H1 (cell line): ENCODE measurements around the gene IGFBP1. TPM values are rescaled to one million over a fixed set of nuclear protein-coding genes. Genes with fewer than 3 reads are reported as not detected.

Experiments
- CTCF ChIA-PET: fragments of 300-600 bp; sonication (Branson Sonifier 250); formaldehyde crosslinking; loops from one replicate; lab custom pipeline; 2021; ENCODE audit not compliant: partially characterized antibody; lab: Charles Lee
- POLR2A ChIA-PET: fragments of 300-600 bp; sonication (Branson Sonifier 250); formaldehyde crosslinking; loops from one replicate; lab custom pipeline; 2021; ENCODE audit warnings: inconsistent platforms; ENCODE audit not compliant: partially characterized antibody; lab: Charles Lee
- DNase-seq, 2 experiments: peaks; one replicate each; pipeline versions ENCODE4 v3.0.0 to v3.0.0-alpha.2; 2010 to 2022; ENCODE audit warnings: low spot score in 2 of 2, low read depth in 1 of 2, mixed read lengths in 1 of 2
- FAIRE-seq: peaks from 2 replicates; lab custom pipeline; 2011; peaks lifted over from hg19 to GRCh38; lab: Jason Lieb, UNC
- H2AFZ ChIP-seq: 2 replicates; pipeline ENCODE4 v1.8.1; 2012; ENCODE audit warnings: low read length, inconsistent platforms
- H2AK5ac ChIP-seq: 2 replicates; pipeline ENCODE4 v1.6.1; 2013; ENCODE audit warnings: low read depth, low read length
- H2BK120ac ChIP-seq: replicated peaks from 2 replicates; pipeline ENCODE3; 2013; ENCODE audit warnings: low read depth, low read length, inconsistent platforms
- H2BK12ac ChIP-seq: 2 replicates; pipeline ENCODE4 v1.6.1; 2013; ENCODE audit warnings: low read depth, low read length
- H2BK15ac ChIP-seq: 2 replicates; pipeline ENCODE4 v1.6.1; 2013; ENCODE audit warnings: low read length
- H2BK20ac ChIP-seq: 2 replicates; pipeline ENCODE4 v1.6.1; 2013; ENCODE audit warnings: low read length
- H2BK5ac ChIP-seq: 2 replicates; pipeline ENCODE4 v1.6.1; 2013; ENCODE audit warnings: low read depth, low read length
- H3K14ac ChIP-seq: 2 replicates; pipeline ENCODE4 v1.6.1; 2013; ENCODE audit warnings: inconsistent platforms; ENCODE audit not compliant: insufficient read length
- H3K18ac ChIP-seq: 2 replicates; pipeline ENCODE4 v1.6.1; 2013; ENCODE audit warnings: low read length; ENCODE audit errors: extremely low read depth
- H3K23ac ChIP-seq: 2 replicates; pipeline ENCODE4 v1.6.1; 2013; ENCODE audit warnings: inconsistent platforms; ENCODE audit not compliant: insufficient read length
- H3K23me2 ChIP-seq: 2 replicates; pipeline ENCODE4 v1.6.1; 2013; ENCODE audit warnings: low read depth, low read length
- H3K27ac ChIP-seq: 2 replicates; pipeline ENCODE4 v1.6.1; 2011; ENCODE audit warnings: low read depth, low read length, inconsistent platforms
- H3K27me3 ChIP-seq, 4 experiments: replicated peaks in 1 of 4; 1 replicate in 1 of 4; 2 replicates in 3 of 4; pipeline versions ENCODE4 v1.6.1 to v1.8.1; 2011 to 2013; ENCODE audit warnings: low read length in 3 of 4, mild to moderate bottlenecking in 3 of 4, inconsistent platforms in 2 of 4, mixed read lengths in 2 of 4, moderate library complexity in 1 of 4; ENCODE audit not compliant: control insufficient read depth in 3 of 4, insufficient read depth in 3 of 4; ENCODE audit errors: extremely low read depth in 1 of 4
- H3K36me3 ChIP-seq, 4 experiments: 2 replicates each; pipeline versions ENCODE4 v1.6.1 to v1.8.1; 2011 to 2013; ENCODE audit warnings: mild to moderate bottlenecking in 4 of 4, low read length in 3 of 4, moderate library complexity in 2 of 4, control low read depth in 1 of 4, inconsistent platforms in 1 of 4; ENCODE audit not compliant: insufficient read depth in 4 of 4, control insufficient read depth in 2 of 4
- H3K4ac ChIP-seq: replicated peaks from 2 replicates; pipeline ENCODE3; 2013; ENCODE audit warnings: low read length, low read depth, mixed read lengths, inconsistent platforms; ENCODE audit not compliant: insufficient read length
- H3K4me1 ChIP-seq, 4 experiments: replicated peaks in 1 of 4; 1 replicate in 1 of 4; 2 replicates in 3 of 4; pipeline versions ENCODE4 v1.6.1 to v1.8.1; 2011 to 2013; ENCODE audit warnings: low read length in 3 of 4, inconsistent platforms in 2 of 4, mixed read lengths in 1 of 4; ENCODE audit not compliant: insufficient read depth in 4 of 4, control insufficient read depth in 3 of 4
- H3K4me2 ChIP-seq, 2 experiments: 2 replicates each; pipeline versions ENCODE4 v1.6.1 to v1.8.1; 2011 to 2013; ENCODE audit warnings: low read depth in 2 of 2, low read length in 2 of 2, control low read depth in 1 of 2, inconsistent platforms in 1 of 2, mild to moderate bottlenecking in 1 of 2; ENCODE audit not compliant: insufficient read depth in 1 of 2
- H3K4me3 ChIP-seq, 4 experiments: fragments of 200-600, 300-600 bp in 1 of 4; sonication (generic), shearing (Covaris generic), sonication (Bioruptor Twin) in 1 of 4; 2 replicates each; pipeline versions ENCODE4 v1.5.1 to v1.8.1; 2011 to 2016; ENCODE audit warnings: low read length in 4 of 4, low read depth in 3 of 4, control low read depth in 2 of 4, inconsistent platforms in 2 of 4, mild to moderate bottlenecking in 2 of 4, mixed read lengths in 1 of 4, moderate library complexity in 1 of 4; ENCODE audit not compliant: insufficient read depth in 2 of 4; ENCODE audit errors: extremely low read depth in 1 of 4
- H3K56ac ChIP-seq: replicated peaks from 2 replicates; pipeline ENCODE3; 2013; ENCODE audit warnings: low read depth, mild to moderate bottlenecking, mixed read lengths, low read length, inconsistent platforms; ENCODE audit not compliant: insufficient read length
- H3K79me1 ChIP-seq: 2 replicates; pipeline ENCODE4 v1.6.1; 2013; ENCODE audit warnings: low read depth, low read length, control low read depth
- H3K79me2 ChIP-seq, 2 experiments: 2 replicates each; pipeline versions ENCODE4 v1.6.1 to v1.8.1; 2012 to 2013; ENCODE audit warnings: low read length in 2 of 2, mild to moderate bottlenecking in 2 of 2, inconsistent platforms in 1 of 2; ENCODE audit not compliant: insufficient read depth in 2 of 2, control insufficient read depth in 1 of 2
- H3K9ac ChIP-seq, 4 experiments: replicated peaks in 1 of 4; 1 replicate in 1 of 4; 2 replicates in 3 of 4; pipeline versions ENCODE4 v1.6.1 to v1.8.1; 2011 to 2013; ENCODE audit warnings: low read depth in 3 of 4, low read length in 3 of 4, control low read depth in 2 of 4, mild to moderate bottlenecking in 2 of 4, moderate library complexity in 2 of 4, inconsistent platforms in 1 of 4; ENCODE audit errors: extremely low read depth in 1 of 4
- H3K9me3 ChIP-seq, 2 experiments: 2 replicates each; pipeline versions ENCODE4 v1.6.1 to v1.8.1; 2012 to 2013; ENCODE audit warnings: mild to moderate bottlenecking in 2 of 2, moderate library complexity in 2 of 2, control low read depth in 1 of 2, inconsistent platforms in 1 of 2, low read depth in 1 of 2, low read length in 1 of 2, mixed read lengths in 1 of 2; ENCODE audit not compliant: insufficient read depth in 2 of 2
- H4K20me1 ChIP-seq, 2 experiments: replicated peaks in 1 of 2; 2 replicates each; pipeline versions ENCODE3 to v1.8.1; 2011 to 2013; ENCODE audit warnings: inconsistent platforms in 2 of 2, low read length in 2 of 2, mild to moderate bottlenecking in 1 of 2; ENCODE audit not compliant: insufficient read depth in 2 of 2, control insufficient read depth in 1 of 2
- H4K5ac ChIP-seq: 2 replicates; pipeline ENCODE4 v1.6.1; 2013; ENCODE audit warnings: low read length, low read depth, mixed read lengths, inconsistent platforms; ENCODE audit not compliant: insufficient read length
- H4K8ac ChIP-seq: 2 replicates; pipeline ENCODE4 v1.8.0; 2013; ENCODE audit warnings: mild to moderate bottlenecking, moderate library complexity, low read length, inconsistent platforms; ENCODE audit not compliant: insufficient read depth; ENCODE audit errors: extremely low read depth
- H4K91ac ChIP-seq: replicated peaks from 2 replicates; pipeline ENCODE3; 2013; ENCODE audit warnings: low read length, mixed read lengths, inconsistent platforms; ENCODE audit not compliant: insufficient read length
- BACH1 ChIP-seq: IDR thresholded peaks from 2 replicates; pipeline ENCODE4 v1.6.1; 2012; ENCODE audit warnings: low read length, improper control_type of control experiment
- BCL11A ChIP-seq, 2 experiments: IDR thresholded peaks; one replicate each; pipeline ENCODE4 v1.6.1; 2011; ENCODE audit warnings: low read depth in 2 of 2, low read length in 2 of 2, mild to moderate bottlenecking in 2 of 2
- BRCA1 ChIP-seq: IDR thresholded peaks from 2 replicates; pipeline ENCODE4 v1.6.1; 2012; ENCODE audit warnings: low read depth, low read length, improper control_type of control experiment
- CBX5 ChIP-seq: fragments of 300-800, 300-1000 bp; sonication (generic); IDR thresholded peaks from 2 replicates; pipeline ENCODE4 v1.7.1; 2016; ENCODE audit warnings: antibody characterized with exemption, low read length, low read depth
- E2F6 ChIP-seq: IDR thresholded peaks from 2 replicates; pipeline ENCODE4 v1.6.1; 2012; ENCODE audit warnings: inconsistent platforms
- HDAC2 ChIP-seq, 2 experiments: fragments of 300-600 bp in 1 of 2; sonication (generic) in 1 of 2; IDR thresholded peaks; 2 replicates each; pipeline ENCODE4 v1.6.1; 2011 to 2012; ENCODE audit warnings: low read depth in 2 of 2, low read length in 2 of 2, mild to moderate bottlenecking in 2 of 2, moderate library complexity in 2 of 2, borderline replicate concordance in 1 of 2, inconsistent platforms in 1 of 2
- JUN ChIP-seq: IDR thresholded peaks from 2 replicates; pipeline ENCODE4 v1.6.1; 2011; ENCODE audit warnings: low read depth, mild to moderate bottlenecking, improper control_type of control experiment, low read length
- JUND ChIP-seq: IDR thresholded peaks from 2 replicates; pipeline ENCODE4 v1.6.1; 2011; ENCODE audit warnings: mild to moderate bottlenecking, improper control_type of control experiment, low read length
- SIRT6 ChIP-seq: IDR thresholded peaks from one replicate; pipeline ENCODE4 v1.7.1; 2012; ENCODE audit warnings: low read length, inconsistent platforms
- USF2 ChIP-seq: IDR thresholded peaks from 2 replicates; pipeline ENCODE4 v1.6.1; 2011; ENCODE audit warnings: low read length, improper control_type of control experiment
- WGBS, 2 experiments: shearing (Covaris generic) in 1 of 2; methylation state at CpG; one replicate each; pipeline versions ENCODE4 v1.1.6 to v1.1.7; 2013 to 2015; ENCODE audit warnings: low lambda C conversion rate in 2 of 2, mixed read lengths in 2 of 2, inconsistent platforms in 1 of 2, low coverage in 1 of 2, missing lambda C conversion rate in 1 of 2; ENCODE audit not compliant: insufficient replicate concordance in 2 of 2, insufficient coverage in 1 of 2, insufficient read length in 1 of 2; ENCODE audit errors: extremely low coverage in 1 of 2, missing lambda C conversion rate in 1 of 2; 5-methylcytosine and 5-hydroxymethylcytosine counted together
- polyA plus RNA-seq, 7 experiments: library from polyadenylated mRNA; depleted of rRNA in 3 of 7; stranded (reverse) in 5 of 7; unstranded in 2 of 7; fragments of >200 nt in 5 of 7; fragments of 200-250 nt in 2 of 7; gene quantifications; 1 replicate in 5 of 7; 2 replicates in 1 of 7; 4 replicates in 1 of 7; pipeline versions ENCODE4 v1.2.1 to v1.2.3, GENCODE V29; 2011 to 2013; ENCODE audit warnings: missing spikeins in 2 of 7, mixed read lengths in 2 of 7
- total RNA-seq: library from RNA; stranded (reverse); fragmentation: NEBNext Ultra II Directional; extraction: Animal tissue kit (Norgen Biotek cat#: 25700); gene quantifications from 2 replicates; pipeline ENCODE4 v1.2.1, GENCODE V29; 2021
- TF ChIP-seq, protein P1 (sequence below): IDR thresholded peaks from 2 replicates; pipeline ENCODE4 v1.6.1; 2012; ENCODE audit warnings: low read length, inconsistent platforms

The IGFBP1 gene
- total and polyA plus RNA-seq, 2 of the 8 experiments (the other 6 are each of a cell fraction or from before 2014, with no cell fraction given), result not detected

- H3K79me2 ChIP-seq, result no peaks in the 10 kb centered on the region
- no peak for FAIRE-seq
- H3K56ac ChIP-seq, result no peak overlapping the region
Observed at GRCh38 chr7:45882465-45882810, 5.8 kb upstream of the IGFBP1 start.

More at GRCh38 chr7:45882465-45882810, 5.8 kb upstream of the IGFBP1 start:
- peaks cover 0 to 1% of the 10 kb centered on the region in 2 experiments for H4K20me1 ChIP-seq
- H3K18ac ChIP-seq, result no peak overlapping the region
- no peak overlapping the region for H4K5ac ChIP-seq
- H3K4me2 ChIP-seq, result no peak overlapping the region
- POLR2A ChIA-PET, result no interaction called here
- TF ChIP-seq USF2 (no peak), CBX5 (no peak), BRCA1 (no peak), BACH1 (no peak), BCL11A (IDR thresholded peaks at IDR 0.05; ENCODE audit: low read depth in 2 of 2, low read length in 2 of 2) (no peak), JUND (no peak), SIRT6 (no peak), E2F6 (no peak), HDAC2 (IDR thresholded peaks at IDR 0.05; ENCODE audit: borderline replicate concordance in 1 of 2, low read depth in 2 of 2, low read length in 2 of 2) (no peak), JUN (no peak)
- TF ChIP-seq, protein P1, sequence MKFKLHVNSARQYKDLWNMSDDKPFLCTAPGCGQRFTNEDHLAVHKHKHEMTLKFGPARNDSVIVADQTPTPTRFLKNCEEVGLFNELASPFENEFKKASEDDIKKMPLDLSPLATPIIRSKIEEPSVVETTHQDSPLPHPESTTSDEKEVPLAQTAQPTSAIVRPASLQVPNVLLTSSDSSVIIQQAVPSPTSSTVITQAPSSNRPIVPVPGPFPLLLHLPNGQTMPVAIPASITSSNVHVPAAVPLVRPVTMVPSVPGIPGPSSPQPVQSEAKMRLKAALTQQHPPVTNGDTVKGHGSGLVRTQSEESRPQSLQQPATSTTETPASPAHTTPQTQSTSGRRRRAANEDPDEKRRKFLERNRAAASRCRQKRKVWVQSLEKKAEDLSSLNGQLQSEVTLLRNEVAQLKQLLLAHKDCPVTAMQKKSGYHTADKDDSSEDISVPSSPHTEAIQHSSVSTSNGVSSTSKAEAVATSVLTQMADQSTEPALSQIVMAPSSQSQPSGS, result no peak
- H3K9me3 ChIP-seq, result peaks cover 14 to 23% of the 10 kb centered on the region in 2 experiments
- H3K4me1 ChIP-seq, result peaks cover 0 to 3% (median under 1%) of the 10 kb centered on the region in 4 experiments; a peak in 1 of 7 replicates
- no peak overlapping the region for H4K8ac ChIP-seq
- no peak overlapping the region for H3K4ac ChIP-seq
- H2BK12ac ChIP-seq, result no peak overlapping the region
- WGBS, 2 experiments, result 82% methylated on average over 5 of the region's 5 CpGs; no CpG with 5 or more reads in 1 of the 2 experiments
- peaks cover 2 to 7% (median 4%) of the 10 kb centered on the region in 4 experiments; a peak in 4 of 7 replicates for H3K27me3 ChIP-seq
- H2BK5ac ChIP-seq, result no peak overlapping the region
- H3K14ac ChIP-seq, result no peak overlapping the region
- no peak overlapping the region for H2AK5ac ChIP-seq
- no peaks in the 10 kb centered on the region for H3K79me1 ChIP-seq
- H3K27ac ChIP-seq, result no peak overlapping the region
- no peak overlapping the region for H3K9ac ChIP-seq
- H2BK120ac ChIP-seq, result no peak overlapping the region
- H4K91ac ChIP-seq, result no peak overlapping the region
- no peaks in the 10 kb centered on the region; a peak in 1 of 8 replicates for H3K36me3 ChIP-seq
- no peak overlapping the region for H2BK20ac ChIP-seq
- no peak overlapping the region for H2BK15ac ChIP-seq
- no peak overlapping the region for H2AFZ ChIP-seq
- no peak overlapping the region for H3K4me3 ChIP-seq
- DNase-seq, result no peak
- CTCF ChIA-PET, result interaction anchor here (0.8 to 2.3 kb wide), 5 partner anchors 8 to 40 kb away, joined by 3 to 7 read pairs (median 6); no protein-coding TSS in a partner anchor
- H3K23ac ChIP-seq, result no peak overlapping the region
- no peaks in the 10 kb centered on the region for H3K23me2 ChIP-seq
